Measurements from ENCODE around the gene FOLR1. TPM values are rescaled to one million over a fixed set of nuclear protein-coding genes. Genes with fewer than 3 reads are reported as not detected.

FOLR1 gene
- total and polyA plus RNA-seq, 9 of the 15 experiments (the other 6 are each of a cell fraction or from before 2014, with no cell fraction given), result 0.22 to 2.3 (median 1.0) TPM

DNA sequence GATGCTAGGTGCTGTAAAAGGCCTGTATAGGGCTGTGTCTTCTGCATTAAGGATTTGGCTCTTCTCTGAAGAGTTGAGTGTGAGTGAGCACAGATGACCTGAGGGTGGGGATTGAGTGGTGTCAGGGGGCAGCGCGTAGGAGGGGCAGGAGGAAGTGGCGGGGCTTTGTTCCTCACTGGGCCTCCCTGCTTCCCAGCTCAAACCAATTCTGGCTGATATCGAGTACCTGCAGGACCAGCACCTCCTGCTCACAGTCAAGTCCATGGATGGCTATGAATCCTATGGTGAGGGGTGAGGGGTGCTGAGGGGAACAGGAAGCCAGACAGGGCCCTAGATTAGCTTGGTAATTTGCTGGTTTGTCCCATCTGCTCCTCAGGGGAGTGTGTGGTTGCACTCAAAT is 43.0 kb downstream of the FOLR1 start:
- 89% methylated on average over 4 of the region's 4 CpGs for WGBS (ENCODE audit: insufficient coverage, low coverage, missing lambda C conversion rate)
- in situ Hi-C loops (cut with MboI), result no loop called here
- Histone ChIP-seq H3K9ac (ENCODE audit: insufficient read depth in 1 of 2, low read depth in 2 of 2, low read length in 2 of 2) (no peak overlapping the region), H3K79me2 (ENCODE audit: control insufficient read depth, insufficient read depth, low read length) (no peaks in the 10 kb centered on the region), H3K4me2 (ENCODE audit: insufficient read depth, low read length) (no peak overlapping the region), H3K27me3 (ENCODE audit: control insufficient read depth in 2 of 2, insufficient read depth in 2 of 2, low read length in 2 of 2) (no peaks in the 10 kb centered on the region), H3K4me1 (replicated peaks in 1 of 2; ENCODE audit: control insufficient read depth in 2 of 2, insufficient read depth in 2 of 2, low read length in 2 of 2) (peaks cover 0 to 24% of the 10 kb centered on the region in 2 experiments; a peak in 2 of 5 replicates), H3K36me3 (ENCODE audit: control insufficient read depth, insufficient read depth, low read length) (peaks cover 88% of the 10 kb centered on the region), H4K20me1 (replicated peaks; ENCODE audit: control insufficient read depth, insufficient read depth, low read length) (no peaks in the 10 kb centered on the region), H3K9me3 (replicated peaks; ENCODE audit: control insufficient read depth, insufficient read depth, low read depth, low read length) (no peaks in the 10 kb centered on the region), H3K4me3 (no peak overlapping the region), H3K9me1 (ENCODE audit: control insufficient read depth, insufficient read depth, low read length) (no peaks in the 10 kb centered on the region), H2AFZ (ENCODE audit: low read depth, low read length) (no peak overlapping the region), H3K27ac (ENCODE audit: extremely low read depth, low read depth, low read length) (no peak overlapping the region)
- POLR2A ChIA-PET, result interaction anchor here (0.6 to 2.8 kb wide), 5 partner anchors 10 to 196 kb away, joined by 3 to 9 read pairs (median 4); partner anchors contain the start of gene INPPL1
- TF ChIP-seq THRAP3 (IDR thresholded peaks at IDR 0.05; ENCODE audit: borderline replicate concordance), result no peak
- TF ChIP-seq, protein P1, sequence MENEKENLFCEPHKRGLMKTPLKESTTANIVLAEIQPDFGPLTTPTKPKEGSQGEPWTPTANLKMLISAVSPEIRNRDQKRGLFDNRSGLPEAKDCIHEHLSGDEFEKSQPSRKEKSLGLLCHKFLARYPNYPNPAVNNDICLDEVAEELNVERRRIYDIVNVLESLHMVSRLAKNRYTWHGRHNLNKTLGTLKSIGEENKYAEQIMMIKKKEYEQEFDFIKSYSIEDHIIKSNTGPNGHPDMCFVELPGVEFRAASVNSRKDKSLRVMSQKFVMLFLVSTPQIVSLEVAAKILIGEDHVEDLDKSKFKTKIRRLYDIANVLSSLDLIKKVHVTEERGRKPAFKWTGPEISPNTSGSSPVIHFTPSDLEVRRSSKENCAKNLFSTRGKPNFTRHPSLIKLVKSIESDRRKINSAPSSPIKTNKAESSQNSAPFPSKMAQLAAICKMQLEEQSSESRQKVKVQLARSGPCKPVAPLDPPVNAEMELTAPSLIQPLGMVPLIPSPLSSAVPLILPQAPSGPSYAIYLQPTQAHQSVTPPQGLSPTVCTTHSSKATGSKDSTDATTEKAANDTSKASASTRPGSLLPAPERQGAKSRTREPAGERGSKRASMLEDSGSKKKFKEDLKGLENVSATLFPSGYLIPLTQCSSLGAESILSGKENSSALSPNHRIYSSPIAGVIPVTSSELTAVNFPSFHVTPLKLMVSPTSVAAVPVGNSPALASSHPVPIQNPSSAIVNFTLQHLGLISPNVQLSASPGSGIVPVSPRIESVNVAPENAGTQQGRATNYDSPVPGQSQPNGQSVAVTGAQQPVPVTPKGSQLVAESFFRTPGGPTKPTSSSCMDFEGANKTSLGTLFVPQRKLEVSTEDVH (IDR thresholded peaks at IDR 0.05; ENCODE audit: low read depth, partially characterized antibody), result no peak
- TF ChIP-seq SMARCC2 (IDR thresholded peaks at IDR 0.05; ENCODE audit: low read depth), result no peak
- no peak for TF ChIP-seq FOXA3 (CRISPR knock-in tag; conservative IDR thresholded peaks at IDR 0.05 in 1 of 2, IDR thresholded peaks at IDR 0.05 in 1 of 2)
- no peak for TF ChIP-seq ZNF12 (CRISPR knock-in tag; IDR thresholded peaks at IDR 0.05)
- TF ChIP-seq TAF9B (IDR thresholded peaks at IDR 0.05; ENCODE audit: partially characterized antibody), result no peak
- TF ChIP-seq SMARCA5 (IDR thresholded peaks at IDR 0.05), result no peak
- TF ChIP-seq, protein P2, sequence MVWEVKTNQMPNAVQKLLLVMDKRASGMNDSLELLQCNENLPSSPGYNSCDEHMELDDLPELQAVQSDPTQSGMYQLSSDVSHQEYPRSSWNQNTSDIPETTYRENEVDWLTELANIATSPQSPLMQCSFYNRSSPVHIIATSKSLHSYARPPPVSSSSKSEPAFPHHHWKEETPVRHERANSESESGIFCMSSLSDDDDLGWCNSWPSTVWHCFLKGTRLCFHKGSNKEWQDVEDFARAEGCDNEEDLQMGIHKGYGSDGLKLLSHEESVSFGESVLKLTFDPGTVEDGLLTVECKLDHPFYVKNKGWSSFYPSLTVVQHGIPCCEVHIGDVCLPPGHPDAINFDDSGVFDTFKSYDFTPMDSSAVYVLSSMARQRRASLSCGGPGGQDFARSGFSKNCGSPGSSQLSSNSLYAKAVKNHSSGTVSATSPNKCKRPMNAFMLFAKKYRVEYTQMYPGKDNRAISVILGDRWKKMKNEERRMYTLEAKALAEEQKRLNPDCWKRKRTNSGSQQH (CRISPR knock-in tag; IDR thresholded peaks at IDR 0.05), result no peak
- TF ChIP-seq, protein P3, sequence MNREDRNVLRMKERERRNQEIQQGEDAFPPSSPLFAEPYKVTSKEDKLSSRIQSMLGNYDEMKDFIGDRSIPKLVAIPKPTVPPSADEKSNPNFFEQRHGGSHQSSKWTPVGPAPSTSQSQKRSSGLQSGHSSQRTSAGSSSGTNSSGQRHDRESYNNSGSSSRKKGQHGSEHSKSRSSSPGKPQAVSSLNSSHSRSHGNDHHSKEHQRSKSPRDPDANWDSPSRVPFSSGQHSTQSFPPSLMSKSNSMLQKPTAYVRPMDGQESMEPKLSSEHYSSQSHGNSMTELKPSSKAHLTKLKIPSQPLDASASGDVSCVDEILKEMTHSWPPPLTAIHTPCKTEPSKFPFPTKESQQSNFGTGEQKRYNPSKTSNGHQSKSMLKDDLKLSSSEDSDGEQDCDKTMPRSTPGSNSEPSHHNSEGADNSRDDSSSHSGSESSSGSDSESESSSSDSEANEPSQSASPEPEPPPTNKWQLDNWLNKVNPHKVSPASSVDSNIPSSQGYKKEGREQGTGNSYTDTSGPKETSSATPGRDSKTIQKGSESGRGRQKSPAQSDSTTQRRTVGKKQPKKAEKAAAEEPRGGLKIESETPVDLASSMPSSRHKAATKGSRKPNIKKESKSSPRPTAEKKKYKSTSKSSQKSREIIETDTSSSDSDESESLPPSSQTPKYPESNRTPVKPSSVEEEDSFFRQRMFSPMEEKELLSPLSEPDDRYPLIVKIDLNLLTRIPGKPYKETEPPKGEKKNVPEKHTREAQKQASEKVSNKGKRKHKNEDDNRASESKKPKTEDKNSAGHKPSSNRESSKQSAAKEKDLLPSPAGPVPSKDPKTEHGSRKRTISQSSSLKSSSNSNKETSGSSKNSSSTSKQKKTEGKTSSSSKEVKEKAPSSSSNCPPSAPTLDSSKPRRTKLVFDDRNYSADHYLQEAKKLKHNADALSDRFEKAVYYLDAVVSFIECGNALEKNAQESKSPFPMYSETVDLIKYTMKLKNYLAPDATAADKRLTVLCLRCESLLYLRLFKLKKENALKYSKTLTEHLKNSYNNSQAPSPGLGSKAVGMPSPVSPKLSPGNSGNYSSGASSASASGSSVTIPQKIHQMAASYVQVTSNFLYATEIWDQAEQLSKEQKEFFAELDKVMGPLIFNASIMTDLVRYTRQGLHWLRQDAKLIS (CRISPR knock-in tag; IDR thresholded peaks at IDR 0.05), result no peak
- TF ChIP-seq DACH1 (IDR thresholded peaks at IDR 0.05; ENCODE audit: partially characterized antibody), result no peak
- intact Hi-C loops (cut with micrococcal nuclease), result loop anchor here (5.0 kb wide), 2 partner anchors 53 to 197 kb away; partner anchors contain the start of gene CLPB
- no peak for ATAC-seq
- no peak for DNase-seq (ENCODE audit: extremely low read depth in 1 of 4, low spot score in 3 of 4)
- CTCF ChIA-PET (ENCODE audit: low intra/inter-chr PET ratio), result no interaction called here
- BruUV-seq (replicated peaks), result no TSS peak
- FAIRE-seq, result no peak

Data from K562 (cell line).